Eye (tissue), 1 donor: ENCODE data around the gene SH3BP4.

ENCODE experiments used
- DNase-seq: peaks from one replicate; pipeline ENCODE4 v3.0.0-alpha.2; 2015

The SH3BP4 gene

GRCh38 chr2:235024931-235025773 lies 73.3 kb downstream of the SH3BP4 start:
- DNase-seq = peak; percentile 32

- no peak for DNase-seq
These were observed 74.2 kb downstream of the SH3BP4 start for GRCh38 chr2:235025800-235026536.

GRCh38 chr2:235026649-235027557 lies 75.1 kb downstream of the SH3BP4 start:
- no peak for DNase-seq

- DNase-seq = peak; percentile 31
These were observed 75.9 kb downstream of the SH3BP4 start for GRCh38 chr2:235027558-235028214.

GRCh38 chr2:235028646-235029045 lies 76.8 kb downstream of the SH3BP4 start:
- DNase-seq = no peak

- no peak for DNase-seq
These were observed 77.2 kb downstream of the SH3BP4 start for GRCh38 chr2:235029054-235029453.

- no peak for DNase-seq
These were observed 78.3 kb downstream of the SH3BP4 start for GRCh38 chr2:235030126-235030525.

GRCh38 chr2:235030936-235031335 lies 79.1 kb downstream of the SH3BP4 start:
- DNase-seq = no peak

- no peak for DNase-seq
These were observed 80.0 kb downstream of the SH3BP4 start for GRCh38 chr2:235031686-235032373.

GRCh38 chr2:235032466-235032865 lies 80.6 kb downstream of the SH3BP4 start:
- DNase-seq = no peak

GRCh38 chr2:235032949-235033348 lies 81.1 kb downstream of the SH3BP4 start:
- no peak for DNase-seq

GRCh38 chr2:235034265-235035118 lies 82.7 kb downstream of the SH3BP4 start:
- DNase-seq = no peak

GRCh38 chr2:235037604-235038166 lies 85.9 kb downstream of the SH3BP4 start:
- no peak for DNase-seq

- DNase-seq = no peak
These were observed 89.6 kb downstream of the SH3BP4 start for GRCh38 chr2:235041221-235041917.

- DNase-seq = no peak
These were observed 90.2 kb downstream of the SH3BP4 start for GRCh38 chr2:235041918-235042575.

GRCh38 chr2:235042576-235043515 lies 91.0 kb downstream of the SH3BP4 start:
- DNase-seq = no peak

- no peak for DNase-seq
These were observed 92.1 kb downstream of the SH3BP4 start for GRCh38 chr2:235043762-235044500.
